GF-D8 (cell line): ENCODE measurements around the gene EIF2D.
"Not testable (repeated sequence)": the region's sequence is repeated elsewhere in the genome, so short reads cannot be mapped to it uniquely, and the experiment has no call there.

ENCODE experiments used
- DNase-seq: peaks from one replicate; lab custom pipeline; 2025; lab: John Stamatoyannopoulos, UW

EIF2D gene

DNA sequence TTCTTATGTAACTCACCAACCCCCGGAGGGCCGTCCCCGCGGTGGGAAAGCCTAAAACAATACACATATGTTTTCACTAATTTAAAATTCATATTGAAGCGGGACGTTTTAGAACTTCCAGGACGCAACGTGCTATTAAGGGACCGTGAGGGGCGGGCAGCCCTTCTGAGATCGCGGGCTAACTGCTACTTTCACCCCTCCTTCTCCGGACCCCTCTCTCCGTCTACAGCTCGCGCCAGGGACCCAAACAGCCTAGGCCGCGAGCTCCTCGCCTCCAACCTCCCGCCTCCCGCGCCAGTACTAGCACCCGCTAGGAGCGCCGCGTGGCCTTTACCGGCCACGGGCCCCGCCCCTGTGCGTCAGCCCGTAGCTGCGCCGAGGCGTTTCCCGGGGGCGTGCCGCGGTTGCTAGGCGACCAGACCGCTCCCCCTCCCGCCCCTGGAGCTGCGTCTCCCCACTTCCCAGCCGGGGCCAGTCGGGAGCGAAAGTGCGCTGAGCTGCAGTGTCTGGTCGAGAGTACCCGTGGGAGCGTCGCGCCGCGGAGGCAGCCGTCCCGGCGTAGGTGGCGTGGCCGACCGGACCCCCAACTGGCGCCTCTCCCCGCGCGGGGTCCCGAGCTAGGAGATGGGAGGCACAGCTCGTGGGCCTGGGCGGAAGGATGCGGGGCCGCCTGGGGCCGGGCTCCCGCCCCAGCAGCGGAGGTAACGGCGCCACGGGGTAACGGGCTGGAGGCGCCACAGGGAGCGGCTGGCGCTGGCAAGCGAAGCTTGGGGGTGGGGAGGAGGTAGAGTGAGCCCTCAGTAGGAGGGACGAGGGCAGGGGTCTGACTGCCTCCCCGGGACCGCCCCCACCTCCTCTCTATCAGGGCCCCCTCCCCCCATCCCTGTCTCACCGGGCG is 23.1 kb upstream of the EIF2D start, which contains the start of gene DYRK3:
Gene DYRK3, plus strand, starts transcription at position 457 of the 898 bp plus-strand sequence. Its CDS starts 168 bp downstream, at position 625.
- peak; percentile 85 for DNase-seq

DNA sequence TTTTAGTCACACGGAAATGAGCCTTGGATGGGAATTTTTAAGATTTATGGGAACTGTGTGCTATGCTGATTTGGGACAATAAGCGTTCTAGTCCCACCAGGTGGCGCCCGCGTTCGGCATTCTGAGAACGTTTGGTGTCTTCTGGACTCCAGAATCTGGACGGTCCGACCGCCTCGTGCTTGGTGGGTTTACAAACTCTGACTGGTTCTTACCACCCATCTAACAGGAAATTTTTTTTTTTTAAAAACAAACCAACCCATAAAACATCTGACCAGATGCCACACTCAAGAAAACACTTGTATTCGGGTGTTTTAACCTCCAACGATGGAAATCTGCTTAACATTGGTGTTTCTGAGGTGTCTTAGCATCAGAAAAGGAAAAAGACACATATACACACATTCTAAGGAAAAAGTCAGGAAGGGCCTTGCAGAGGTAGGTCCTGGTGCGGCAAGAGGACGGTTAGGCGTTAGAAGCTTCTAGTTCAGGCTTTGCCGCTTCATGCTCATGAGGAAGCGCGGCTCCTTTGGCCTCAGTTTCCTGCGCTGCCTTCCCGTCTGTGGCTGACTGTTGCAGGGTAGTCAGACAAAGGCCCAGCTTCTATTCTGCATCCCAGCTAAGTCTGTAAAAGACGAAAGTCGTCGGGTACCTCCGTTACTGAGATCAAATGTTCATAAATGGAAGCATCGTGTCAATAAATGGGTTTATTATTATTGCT is 22.3 kb upstream of the EIF2D start:
- DNase-seq: peak; percentile 63

DNA sequence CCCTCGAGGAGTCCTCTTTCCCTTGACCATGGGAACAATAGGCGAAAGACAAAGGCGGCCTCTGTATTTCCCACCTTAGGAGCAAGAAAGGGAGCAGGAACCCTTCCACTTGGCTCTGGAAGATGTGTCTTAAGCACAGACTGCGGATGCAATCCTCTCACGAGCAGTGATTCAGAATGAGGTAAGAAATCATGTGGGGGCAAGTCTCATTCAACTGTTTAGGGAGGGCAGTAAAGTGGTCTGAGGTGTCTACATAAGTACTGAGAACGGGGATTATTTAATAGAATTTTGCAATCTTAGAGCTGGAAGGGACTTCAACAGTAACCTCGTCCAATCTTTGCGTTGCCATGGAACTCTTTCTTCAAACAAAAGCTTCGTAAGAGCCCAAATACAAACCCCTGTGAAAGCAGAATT is 21.4 kb upstream of the EIF2D start:
- DNase-seq: no peak

DNA sequence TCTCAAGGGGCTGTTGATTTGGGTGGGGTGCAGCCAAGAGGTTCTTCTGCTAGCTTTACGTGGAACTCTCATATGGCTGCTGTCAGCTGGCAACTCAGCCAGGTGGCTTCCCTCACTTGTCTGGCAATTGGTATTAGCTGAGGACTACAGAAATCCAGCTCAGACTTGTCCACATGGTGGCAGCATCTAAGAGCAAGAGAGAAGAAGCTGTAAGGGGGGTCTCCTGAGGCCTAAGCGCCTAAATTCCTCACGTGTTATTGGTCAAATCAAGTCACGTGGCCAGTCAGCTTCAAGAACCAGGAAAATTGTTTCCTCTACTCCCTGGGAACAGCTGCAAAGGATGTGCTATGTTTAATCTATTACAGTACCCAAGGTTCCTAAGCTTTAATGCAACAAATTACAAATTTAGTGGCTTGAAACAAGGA is 18.8 kb upstream of the EIF2D start:
- peak; percentile 52 for DNase-seq

DNA sequence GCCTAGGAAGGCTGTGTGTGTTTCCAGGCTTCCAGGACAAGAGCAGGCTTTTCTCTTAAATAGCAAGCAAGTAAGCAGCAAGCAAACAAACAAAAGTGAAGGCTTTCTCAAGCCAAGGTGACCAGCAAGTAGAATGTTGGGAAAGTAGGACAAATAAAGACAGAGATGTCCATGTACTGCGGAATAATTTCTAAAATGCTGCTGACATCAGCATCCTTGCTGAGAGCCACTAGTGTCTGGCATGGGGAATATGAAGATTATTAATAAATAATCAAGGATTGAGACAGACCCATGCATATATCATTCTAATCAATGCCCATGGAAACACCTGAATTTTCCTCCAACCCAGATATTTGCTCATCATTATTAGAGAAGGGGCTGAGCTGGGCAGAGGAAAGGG is 16.7 kb upstream of the EIF2D start:
- no peak for DNase-seq

DNA sequence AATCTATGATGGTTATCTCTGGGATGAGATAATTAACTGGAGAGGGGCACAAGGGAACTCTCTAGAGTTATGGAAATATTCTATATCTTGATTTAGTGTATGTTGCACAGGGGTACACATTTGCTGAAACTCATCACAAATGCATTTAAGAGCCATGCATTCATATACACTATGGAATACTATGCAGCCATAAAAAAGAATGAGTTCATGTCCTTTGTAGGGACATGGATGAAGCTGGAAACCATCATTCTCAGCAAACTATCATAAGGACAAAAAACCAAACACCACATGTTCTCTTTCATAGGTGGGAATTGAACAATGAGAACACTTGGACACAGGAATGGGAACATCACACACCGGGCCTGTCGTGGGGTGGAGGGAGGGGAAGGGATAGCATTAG is 14.1 kb upstream of the EIF2D start:
- DNase-seq: not testable (repeated sequence)

DNA sequence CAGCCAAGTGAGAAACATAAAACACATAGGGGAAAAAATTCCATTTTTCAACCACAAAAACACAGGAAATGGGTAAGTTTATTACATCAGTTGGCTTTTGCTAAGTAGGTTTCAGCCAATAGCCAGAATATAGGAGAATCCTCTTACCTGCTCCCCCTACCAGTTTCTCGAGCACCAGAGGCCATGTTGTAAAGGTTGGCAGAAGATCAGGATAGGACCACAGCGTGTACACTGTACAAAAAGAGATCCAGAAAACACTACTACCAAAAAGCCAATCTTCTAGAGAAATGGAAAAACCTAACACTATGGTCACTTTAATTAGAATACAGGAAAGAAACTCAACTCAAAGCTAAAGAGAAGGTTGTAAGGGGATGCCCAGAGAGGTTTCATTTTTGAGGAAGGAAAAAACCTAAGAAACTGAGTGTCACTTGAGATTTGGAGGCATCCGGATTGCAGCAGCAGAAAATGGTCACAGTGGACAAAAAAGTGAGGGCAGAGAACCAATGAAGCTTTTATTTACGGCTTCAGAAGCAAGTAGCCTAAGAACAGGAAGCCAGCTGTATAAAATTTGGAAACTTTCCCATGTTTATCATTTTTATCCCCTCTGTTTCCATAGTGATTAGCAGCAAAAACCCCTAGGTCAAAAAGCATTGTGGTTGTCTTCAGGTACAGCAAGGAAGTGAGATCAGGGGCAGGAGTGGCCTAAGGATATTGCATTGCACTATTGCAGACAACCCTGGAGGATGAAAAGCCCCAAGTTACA is 2.9 kb downstream of the EIF2D start:
- DNase-seq: peak; percentile 21

DNA sequence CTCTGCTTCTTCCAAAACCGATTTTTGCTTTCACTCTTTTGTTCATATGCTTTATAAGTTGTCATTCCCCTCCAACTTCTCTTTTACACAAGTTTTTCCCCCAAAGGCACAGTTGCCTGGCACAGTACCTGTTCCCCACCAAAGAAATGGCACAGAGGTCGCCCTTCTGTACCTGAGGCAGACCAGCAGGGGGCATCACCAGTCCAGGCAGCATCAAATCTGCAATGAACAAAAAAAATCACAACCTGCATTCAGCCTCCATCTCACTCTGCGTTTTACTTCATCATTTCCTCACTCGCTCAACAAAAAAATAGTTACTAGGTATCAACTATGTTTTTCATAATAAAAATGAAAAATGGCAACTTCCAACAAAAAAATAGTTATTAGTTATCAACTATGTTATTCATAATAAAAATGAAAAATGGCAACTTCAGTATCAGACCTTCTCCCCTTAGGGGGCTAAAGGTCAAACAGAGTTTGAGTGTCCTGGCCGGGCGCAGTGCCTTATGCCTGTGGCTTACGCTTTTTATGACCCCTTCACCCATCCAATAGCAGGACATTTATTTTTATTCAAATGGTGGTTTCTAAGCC is 4.1 kb downstream of the EIF2D start:
- no peak for DNase-seq

DNA sequence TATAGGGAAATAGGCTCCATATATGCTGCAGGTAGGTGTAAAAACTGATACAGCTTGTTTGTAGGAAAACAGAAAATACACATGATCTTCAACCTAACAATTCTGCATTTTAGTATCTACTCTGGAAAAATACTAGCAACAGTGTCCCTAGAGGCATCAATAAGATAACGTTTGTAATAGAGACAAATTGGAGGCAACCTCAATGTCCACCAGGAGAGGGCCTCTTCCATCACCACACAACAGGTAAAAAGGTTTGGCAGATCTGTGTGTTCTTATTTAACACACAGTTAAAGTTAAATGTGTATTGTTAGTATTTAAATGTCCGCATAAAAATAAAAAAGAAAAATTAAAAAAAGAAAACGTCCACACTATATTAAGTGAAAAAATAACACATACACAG is 5.4 kb downstream of the EIF2D start:
- DNase-seq: no peak

DNA sequence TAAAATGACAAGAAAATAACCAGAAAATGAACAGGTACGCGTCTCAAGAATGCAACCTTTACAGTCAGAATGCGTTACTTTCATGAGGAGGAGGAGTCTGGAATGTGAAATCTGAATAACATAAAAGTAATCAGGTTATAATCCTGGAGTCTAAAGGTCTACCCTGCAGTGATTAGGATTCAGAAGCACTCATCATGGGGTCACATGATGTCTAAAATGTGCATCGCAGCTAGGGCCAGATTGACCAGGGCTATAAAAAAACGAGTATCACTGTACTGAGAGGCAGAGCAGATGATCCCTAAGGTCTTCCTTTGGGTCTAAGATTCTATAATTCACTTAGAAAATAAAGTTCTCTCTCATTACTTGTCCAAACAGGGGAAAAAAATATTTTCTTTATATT is 7.4 kb downstream of the EIF2D start:
- no peak for DNase-seq

DNA sequence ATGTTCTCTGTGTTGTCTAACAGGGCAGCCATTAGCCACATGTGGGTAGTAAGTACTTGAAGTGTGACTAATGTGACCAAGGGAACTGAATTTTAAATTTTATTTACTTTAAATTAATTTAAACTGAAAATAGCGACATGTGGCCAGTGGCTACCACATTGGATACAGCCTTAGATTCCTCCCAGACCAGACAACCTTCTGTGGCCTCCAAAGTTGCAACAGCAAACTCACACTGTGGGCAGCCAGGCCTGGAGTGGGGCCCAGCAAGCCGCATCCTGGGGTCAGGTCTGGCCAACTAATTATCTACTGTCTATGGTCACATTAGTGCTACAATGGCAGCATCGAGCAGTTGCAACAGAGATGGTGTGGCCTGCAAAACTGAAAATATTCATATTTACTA is 11.7 kb downstream of the EIF2D start:
- DNase-seq: no peak

DNA sequence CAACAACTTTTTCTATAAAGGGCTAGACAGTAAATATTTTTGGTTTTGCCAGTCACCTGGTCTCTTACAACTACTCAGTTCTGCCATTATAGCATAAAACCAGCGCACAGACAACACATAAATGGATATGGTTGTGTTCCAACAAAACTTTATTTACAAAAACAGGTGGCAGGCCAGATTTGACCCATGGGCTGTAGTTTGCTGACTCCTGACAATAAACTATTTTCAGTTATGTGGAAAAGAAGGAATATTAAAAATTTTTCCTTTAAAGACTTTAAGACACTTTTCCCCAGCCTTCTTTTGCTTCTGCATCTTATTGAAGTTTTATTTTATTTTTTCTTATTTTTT is 16.0 kb downstream of the EIF2D start:
- no peak for DNase-seq

DNA sequence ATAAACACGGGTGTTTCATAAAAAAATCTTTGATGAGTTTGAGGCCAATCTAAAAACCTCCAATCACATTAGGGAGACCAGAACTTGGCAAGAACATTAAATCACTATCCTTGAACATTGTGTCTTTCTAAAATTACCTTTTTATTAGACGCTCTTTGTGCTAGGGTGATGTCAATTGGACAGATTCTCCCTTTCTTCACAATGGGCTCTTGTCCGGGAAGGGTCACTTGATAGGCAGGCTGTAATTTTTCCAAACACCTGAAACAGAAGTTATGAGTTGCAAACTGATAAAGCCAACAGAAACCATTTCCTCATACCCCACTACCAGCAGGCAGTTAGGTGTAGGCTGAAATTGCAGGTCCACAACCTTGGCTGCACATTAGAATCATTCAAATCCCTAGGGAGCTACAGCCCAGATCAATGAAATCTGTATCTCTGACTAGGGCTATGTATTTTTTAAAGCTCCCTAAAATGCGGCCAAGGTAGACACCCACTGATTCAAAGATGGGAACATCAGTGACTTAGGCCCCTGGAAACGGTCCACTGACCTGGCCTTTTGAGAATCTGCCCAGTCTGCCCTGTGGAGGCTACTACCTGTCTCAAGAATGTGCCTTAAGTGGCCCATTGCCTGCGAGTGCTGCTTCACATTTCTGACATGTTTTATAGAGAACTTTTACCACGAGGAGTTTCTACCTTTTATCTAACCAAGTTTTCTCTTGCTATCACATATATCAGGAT is 16.5 kb downstream of the EIF2D start:
- DNase-seq: no peak

DNA sequence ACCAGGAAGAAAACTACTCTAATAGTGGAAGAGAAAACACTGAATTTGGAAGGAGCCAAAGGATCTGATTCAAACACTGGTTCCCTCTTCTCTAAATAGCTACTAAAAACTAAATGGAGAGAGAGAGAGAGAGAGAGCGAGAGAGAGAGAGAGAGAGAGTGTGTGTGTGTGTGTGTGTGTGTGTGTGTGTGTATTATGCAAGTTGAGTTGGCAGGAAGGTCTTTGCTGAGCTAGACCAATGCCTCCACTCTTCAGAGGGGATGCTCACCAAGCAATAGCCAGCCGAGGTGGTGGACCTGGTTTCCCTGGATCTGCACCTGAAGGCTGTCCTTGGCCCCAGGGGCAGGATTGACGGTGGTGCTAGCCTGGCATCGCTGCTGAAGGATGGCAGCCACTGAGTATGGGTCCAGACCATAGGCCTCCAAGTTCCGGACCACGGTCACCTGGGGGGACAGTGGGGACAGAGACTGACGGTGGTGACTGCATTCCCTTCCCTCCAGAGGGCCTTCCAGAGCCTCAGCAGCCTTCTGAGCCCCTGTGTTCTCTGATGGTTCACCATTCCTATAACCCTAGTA is 18.8 kb downstream of the EIF2D start:
- DNase-seq: no peak

DNA sequence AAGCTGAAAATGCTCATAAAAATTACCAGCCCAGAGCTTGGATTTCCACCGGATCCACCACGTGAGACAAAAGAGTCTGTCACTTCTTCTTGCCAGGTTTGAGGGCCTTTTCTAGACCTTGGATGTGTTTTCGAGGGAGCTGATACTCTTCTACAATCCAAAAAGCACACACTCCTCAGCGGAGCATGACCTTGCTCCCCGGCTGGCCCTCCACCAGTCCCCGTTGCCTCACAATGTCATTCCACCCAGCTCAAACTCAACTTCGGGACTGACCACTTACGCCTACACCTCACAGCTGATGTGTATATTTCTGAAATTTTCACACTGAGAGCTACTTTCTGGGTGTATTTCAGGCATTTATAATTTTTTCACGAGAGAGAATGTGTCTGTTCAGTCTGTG is 20.6 kb downstream of the EIF2D start:
- DNase-seq: no peak

DNA sequence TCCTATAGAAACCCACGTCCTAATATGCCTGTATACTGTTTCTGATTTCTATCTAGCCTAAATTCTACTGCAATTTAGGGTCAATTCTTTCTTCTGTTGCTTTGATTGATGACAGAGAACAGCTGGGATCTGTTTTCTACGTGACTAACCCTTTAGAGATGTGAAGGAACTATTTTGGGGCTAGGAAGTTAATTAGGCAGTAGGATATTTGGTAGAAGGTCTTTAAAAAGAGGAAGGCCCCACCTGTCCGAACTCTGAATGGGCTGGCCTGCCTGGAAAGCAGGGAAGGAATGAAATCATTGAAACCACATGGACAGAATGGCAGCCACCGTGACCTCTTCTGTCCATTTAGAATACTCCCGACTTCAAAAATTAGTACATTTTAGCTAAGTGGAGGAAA is 21.0 kb downstream of the EIF2D start:
- DNase-seq: no peak

DNA sequence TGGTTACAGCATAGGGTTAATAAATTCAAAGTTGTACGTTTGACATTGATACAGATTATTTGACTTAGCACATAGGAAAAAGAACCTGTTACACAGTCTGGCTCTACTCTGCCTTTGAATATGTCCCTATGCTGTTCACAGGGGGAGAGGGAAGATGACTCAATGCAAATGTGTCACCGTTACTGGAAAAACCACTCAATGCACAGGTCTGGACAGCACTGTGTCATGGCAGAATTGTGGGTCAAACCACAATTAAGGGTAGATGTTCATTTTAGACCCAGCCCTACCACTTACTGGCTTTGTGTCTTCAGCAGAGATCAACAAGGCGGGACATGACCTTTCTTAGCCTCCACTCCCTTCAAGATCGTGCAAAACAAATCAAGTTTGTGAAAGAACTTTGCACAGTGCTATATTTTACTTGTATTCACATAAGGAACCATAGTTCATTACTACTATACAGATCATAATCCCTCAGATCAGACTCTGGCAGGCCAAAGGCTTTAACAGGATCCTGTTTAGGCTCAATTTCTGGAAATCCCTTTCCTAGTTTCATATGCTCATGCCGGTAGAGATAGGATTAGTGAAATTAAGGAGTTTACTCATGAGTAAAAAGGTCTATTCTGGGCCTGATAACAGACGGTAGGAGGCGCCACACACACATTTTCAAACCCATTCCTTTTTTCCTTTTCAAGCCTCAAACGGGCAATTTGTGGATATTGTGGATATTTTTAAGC is 22.1 kb downstream of the EIF2D start:
- no peak for DNase-seq

DNA sequence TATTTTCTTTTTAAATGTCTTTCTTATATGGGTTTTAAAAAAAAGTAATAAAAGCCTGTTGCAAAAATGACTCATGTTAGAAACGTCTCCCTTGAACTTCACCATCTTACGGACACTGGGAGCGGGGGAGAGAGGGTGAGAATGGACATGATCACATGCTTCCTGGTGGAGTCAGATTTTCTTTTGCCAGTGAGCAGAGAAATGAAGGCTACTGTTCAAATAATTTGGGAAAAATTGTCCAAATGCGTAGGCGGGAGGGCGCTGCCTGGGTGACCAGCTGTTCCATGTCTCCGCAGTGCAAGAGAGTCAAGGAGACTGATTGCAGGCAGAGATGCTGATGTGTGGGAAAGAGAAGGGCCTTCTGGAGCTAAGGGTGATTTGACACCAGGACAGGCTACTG is 23.1 kb downstream of the EIF2D start:
- no peak for DNase-seq

DNA sequence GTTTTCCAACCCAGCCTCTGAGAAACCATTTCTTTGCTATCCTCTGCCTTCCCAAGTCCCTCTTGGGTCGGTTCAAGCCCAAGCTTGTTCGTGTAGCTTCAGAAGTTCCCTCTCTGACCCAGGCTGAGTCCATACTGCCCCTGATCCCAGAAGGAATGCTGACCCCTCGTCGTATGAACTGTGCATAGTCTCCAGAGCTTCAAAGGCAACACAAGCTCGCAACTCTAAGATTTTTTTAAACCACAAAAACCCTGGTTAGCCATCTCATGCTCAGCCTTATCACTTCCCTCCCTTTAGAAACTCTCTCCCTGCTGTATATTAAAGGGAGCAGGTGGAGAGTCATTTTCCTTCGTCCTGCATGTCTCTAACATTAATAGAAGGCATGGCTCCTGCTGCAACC is 23.8 kb downstream of the EIF2D start:
- DNase-seq: no peak

DNA sequence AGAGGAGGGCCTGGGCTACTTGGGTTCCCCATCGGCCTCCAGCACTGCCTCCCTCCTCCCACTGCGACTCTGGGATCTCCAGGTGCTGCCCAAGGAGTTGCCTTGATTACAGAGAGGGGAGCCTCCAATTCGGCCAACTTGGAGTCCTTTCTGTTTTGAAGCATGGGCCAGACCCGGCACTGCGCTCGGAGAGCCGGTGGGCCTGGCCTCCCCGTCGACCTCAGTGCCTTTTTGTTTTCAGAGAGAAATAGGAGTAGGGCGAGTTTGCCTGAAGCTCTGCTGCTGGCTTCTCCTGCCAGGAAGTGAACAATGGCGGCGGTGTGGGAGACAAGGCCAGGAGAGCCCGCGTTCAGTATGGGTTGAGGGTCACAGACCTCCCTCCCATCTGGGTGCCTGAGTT is 24.4 kb downstream of the EIF2D start:
- DNase-seq: no peak
